Right atrium auricular region (tissue), 2 donors: ENCODE measurements around the gene APPL1. TPM values are rescaled to one million over a fixed set of nuclear protein-coding genes. Genes with fewer than 3 reads are reported as not detected.
"Not testable (repeated sequence)": the region's sequence is repeated elsewhere in the genome, so short reads cannot be mapped to it uniquely, and the experiment has no call there.

Experiments used
- DNase-seq: peaks from one replicate; pipeline ENCODE4 v3.0.0-alpha.2; 2019; ENCODE audit warnings: low spot score
- H3K27ac ChIP-seq, 2 donors: fragments of 200-600 bp; sonication (generic); 1 replicate in 1 of 2; 2 replicates in 1 of 2; pipeline ENCODE4 v1.5.1; 2016 to 2019
- H3K27me3 ChIP-seq, 2 donors: fragments of 200-600 bp; sonication (generic); one replicate each; pipeline versions ENCODE4 v1.5.1 to v1.6.0; 2017 to 2019
- H3K36me3 ChIP-seq: fragments of 200-600 bp; sonication (generic); one replicate; pipeline ENCODE4 v1.5.1; 2016
- H3K4me1 ChIP-seq, 2 donors: fragments of 200-600 bp; sonication (generic); one replicate each; pipeline versions ENCODE4 v1.5.1 to v1.6.0; 2017 to 2019
- H3K4me3 ChIP-seq, 2 donors: fragments of 200-600 bp; sonication (generic); 1 replicate in 1 of 2; 2 replicates in 1 of 2; pipeline ENCODE4 v1.5.1; 2017 to 2019; ENCODE audit warnings: mild to moderate bottlenecking in 1 of 2, moderate library complexity in 1 of 2
- H3K9me3 ChIP-seq, 2 donors: fragments of 200-600 bp; sonication (generic); one replicate each; pipeline ENCODE4 v1.5.1; 2019
- total RNA-seq, 2 donors: library from RNA; depleted of rRNA; stranded (reverse); fragments of >200 nt; gene quantifications; one replicate each; pipeline ENCODE4 v1.1.0, GENCODE V29; 2016
- TF ChIP-seq, protein P1 (sequence below), 2 donors: fragments of 200-600 bp; sonication (generic); IDR thresholded peaks; one replicate each; pipeline ENCODE4 v1.5.1; 2019; ENCODE audit warnings: antibody characterized with exemption in 2 of 2

Gene APPL1
- total RNA-seq, 2 donors from 2014 or later: 31.6 to 38.1 TPM

DNA sequence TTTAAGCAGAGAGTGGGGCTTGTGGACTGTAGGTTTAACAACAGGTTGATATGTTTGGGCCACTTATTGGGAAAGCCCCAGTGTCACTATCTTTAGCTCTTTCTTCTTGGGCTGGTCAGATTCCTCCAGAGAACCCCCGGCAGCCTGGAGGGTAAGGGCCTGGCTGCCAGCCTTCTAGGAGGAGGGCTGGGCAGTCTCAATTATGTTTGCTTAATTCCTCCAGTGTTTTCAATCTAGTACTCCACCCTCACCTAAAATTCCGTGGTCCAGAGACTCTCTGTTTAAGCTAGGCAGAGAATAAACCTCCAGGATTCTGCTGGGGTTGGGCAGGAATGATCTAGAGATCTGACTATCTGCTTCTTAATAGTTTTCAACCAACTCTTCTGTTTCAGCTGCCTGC lies 59.7 kb downstream of the APPL1 start:
- no peaks in the 10 kb centered on the region for H3K4me1 ChIP-seq
- H3K36me3 ChIP-seq: no peaks in the 10 kb centered on the region
- TF ChIP-seq, protein P1, sequence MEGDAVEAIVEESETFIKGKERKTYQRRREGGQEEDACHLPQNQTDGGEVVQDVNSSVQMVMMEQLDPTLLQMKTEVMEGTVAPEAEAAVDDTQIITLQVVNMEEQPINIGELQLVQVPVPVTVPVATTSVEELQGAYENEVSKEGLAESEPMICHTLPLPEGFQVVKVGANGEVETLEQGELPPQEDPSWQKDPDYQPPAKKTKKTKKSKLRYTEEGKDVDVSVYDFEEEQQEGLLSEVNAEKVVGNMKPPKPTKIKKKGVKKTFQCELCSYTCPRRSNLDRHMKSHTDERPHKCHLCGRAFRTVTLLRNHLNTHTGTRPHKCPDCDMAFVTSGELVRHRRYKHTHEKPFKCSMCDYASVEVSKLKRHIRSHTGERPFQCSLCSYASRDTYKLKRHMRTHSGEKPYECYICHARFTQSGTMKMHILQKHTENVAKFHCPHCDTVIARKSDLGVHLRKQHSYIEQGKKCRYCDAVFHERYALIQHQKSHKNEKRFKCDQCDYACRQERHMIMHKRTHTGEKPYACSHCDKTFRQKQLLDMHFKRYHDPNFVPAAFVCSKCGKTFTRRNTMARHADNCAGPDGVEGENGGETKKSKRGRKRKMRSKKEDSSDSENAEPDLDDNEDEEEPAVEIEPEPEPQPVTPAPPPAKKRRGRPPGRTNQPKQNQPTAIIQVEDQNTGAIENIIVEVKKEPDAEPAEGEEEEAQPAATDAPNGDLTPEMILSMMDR (IDR thresholded peaks at IDR 0.05): no peak
- H3K9me3 ChIP-seq: no peaks in the 10 kb centered on the region
- DNase-seq: no peak
- H3K27me3 ChIP-seq: no peaks in the 10 kb centered on the region
- no peak overlapping the region for H3K27ac ChIP-seq
- no peak overlapping the region for H3K4me3 ChIP-seq

DNA sequence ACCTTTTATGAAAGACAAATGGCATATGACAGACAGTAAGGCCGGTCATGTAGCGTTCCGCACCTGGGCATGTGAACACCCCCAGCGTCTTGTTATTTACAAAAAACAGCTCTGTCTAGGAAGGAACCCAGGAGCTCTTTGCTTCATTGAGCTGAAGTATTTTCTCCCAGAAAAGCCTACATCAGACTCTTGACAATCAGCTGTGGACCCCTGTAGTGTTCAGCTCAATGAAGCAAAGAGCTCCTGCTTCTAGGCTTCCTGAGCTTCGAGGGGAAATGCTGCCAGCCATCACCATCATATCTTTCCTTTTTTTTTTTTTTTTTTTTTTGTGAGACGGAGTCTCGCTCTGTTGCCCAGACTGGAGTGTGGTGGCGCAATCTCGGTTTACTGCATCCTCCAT lies 60.9 kb downstream of the APPL1 start:
- no peak overlapping the region for H3K4me3 ChIP-seq
- no peaks in the 10 kb centered on the region for H3K9me3 ChIP-seq
- peaks cover 0 to 7% of the 10 kb centered on the region in 2 donors for H3K4me1 ChIP-seq
- H3K27me3 ChIP-seq: no peaks in the 10 kb centered on the region
- H3K27ac ChIP-seq: no peak overlapping the region
- TF ChIP-seq, protein P1 (IDR thresholded peaks at IDR 0.05): no peak
- DNase-seq: no peak
- no peaks in the 10 kb centered on the region for H3K36me3 ChIP-seq

DNA sequence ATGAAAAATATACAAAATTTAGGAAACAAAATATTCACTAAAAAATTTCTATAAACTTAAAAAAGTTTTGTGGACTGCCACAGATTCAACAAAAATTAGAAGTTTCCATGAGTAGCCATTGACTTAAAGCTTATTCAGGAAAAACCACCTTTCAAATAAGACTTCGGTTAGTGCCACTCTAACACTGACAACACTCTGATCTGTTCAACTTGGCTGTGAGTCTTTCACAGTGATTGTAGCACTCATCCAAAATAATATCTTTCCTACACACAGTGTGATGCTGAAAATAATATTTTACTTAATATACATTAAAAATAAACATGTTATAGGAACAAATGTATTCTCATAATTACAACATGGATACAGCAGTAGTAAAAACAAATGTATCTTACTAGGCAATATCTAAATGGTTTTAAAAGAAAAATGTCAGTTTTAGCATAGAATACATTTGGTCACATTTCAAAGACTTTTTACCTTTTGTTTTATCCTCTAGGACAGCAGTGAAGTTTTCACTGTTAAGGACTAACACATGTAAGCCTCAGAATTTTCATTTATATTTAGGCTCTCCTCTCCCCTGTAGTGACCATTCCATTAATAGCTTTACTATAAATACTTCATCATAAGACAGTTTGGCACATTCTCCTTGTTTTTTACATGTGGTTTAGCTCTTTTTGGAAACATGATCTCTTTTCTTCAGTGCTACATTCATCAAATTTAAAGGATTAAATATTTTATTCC lies 64.8 kb downstream of the APPL1 start, which contains the start of gene ASB14:
Gene ASB14, minus strand, starts transcription at position 527 of the 738 bp plus-strand sequence. CDS start 652 bp downstream, outside the sequence.
- Histone ChIP-seq H3K9me3 (no peaks in the 10 kb centered on the region), H3K27ac (no peak within 1 kb of the TSS), H3K27me3 (no peaks in the 10 kb centered on the region), H3K4me3 (no peak within 1 kb of the TSS), H3K36me3 (no peaks in the 10 kb centered on the region), H3K4me1 (peaks cover 0 to 7% of the 10 kb centered on the region in 2 donors)
- TF ChIP-seq, protein P1 (IDR thresholded peaks at IDR 0.05): no peak
- no peak for DNase-seq

DNA sequence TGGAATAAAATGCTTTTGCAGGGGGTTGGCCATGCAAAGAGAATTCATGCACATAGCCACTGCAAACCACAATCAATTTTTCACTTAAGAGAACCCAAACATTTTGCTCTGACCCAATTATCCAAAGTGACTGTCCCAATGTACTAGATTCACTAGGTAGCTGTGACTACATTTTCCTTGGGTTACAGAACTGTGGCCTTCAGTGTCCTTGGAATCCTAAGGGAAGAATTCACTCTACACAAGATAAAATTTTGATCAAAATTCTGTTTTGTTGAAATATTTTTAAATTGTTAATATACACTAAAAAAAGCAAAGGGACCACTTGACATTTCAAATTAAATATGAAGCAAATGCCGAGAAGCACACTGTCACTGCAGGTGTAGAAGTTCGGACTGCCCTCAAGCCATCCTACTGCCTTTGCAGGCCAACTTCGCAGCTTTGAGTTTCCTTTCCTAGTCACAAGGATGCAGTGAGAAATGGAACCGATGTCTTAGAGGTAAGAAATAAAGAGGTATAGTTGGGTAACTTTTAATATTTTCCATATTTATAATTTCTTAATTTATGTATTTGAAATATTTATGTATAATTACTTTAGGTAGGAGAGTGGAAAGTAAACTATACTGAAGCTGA lies 65.5 kb downstream of the APPL1 start:
- peaks cover 0 to 7% of the 10 kb centered on the region in 2 donors for H3K4me1 ChIP-seq
- H3K27me3 ChIP-seq: no peaks in the 10 kb centered on the region
- TF ChIP-seq, protein P1 (IDR thresholded peaks at IDR 0.05): no peak
- no peaks in the 10 kb centered on the region for H3K36me3 ChIP-seq
- DNase-seq: no peak
- no peak overlapping the region for H3K4me3 ChIP-seq
- no peak overlapping the region for H3K27ac ChIP-seq
- H3K9me3 ChIP-seq: no peaks in the 10 kb centered on the region

DNA sequence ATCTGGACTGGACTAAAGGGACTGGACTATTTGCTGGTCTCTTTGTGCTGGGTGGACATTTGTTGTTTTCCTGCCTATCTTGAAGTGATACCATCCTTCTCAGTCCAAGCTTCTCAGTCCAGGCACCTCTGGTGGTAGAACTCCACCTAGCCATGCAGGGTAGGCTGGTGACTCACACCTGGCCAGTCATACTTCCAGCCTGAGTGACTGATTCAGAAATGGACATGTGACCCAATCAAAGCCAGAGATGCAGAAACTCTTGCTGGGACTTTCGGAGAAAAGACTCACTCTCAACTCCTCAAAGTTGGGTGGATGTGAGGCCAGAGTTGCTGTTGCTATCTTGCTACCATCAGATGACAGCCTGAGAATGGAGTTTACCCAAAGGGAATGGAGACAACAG lies 70.5 kb downstream of the APPL1 start:
- no peak for DNase-seq
- H3K4me3 ChIP-seq: no peak overlapping the region
- no peaks in the 10 kb centered on the region for H3K36me3 ChIP-seq
- no peaks in the 10 kb centered on the region for H3K4me1 ChIP-seq
- H3K27ac ChIP-seq: no peak overlapping the region
- H3K27me3 ChIP-seq: no peaks in the 10 kb centered on the region
- TF ChIP-seq, protein P1 (IDR thresholded peaks at IDR 0.05): no peak
- no peaks in the 10 kb centered on the region for H3K9me3 ChIP-seq

DNA sequence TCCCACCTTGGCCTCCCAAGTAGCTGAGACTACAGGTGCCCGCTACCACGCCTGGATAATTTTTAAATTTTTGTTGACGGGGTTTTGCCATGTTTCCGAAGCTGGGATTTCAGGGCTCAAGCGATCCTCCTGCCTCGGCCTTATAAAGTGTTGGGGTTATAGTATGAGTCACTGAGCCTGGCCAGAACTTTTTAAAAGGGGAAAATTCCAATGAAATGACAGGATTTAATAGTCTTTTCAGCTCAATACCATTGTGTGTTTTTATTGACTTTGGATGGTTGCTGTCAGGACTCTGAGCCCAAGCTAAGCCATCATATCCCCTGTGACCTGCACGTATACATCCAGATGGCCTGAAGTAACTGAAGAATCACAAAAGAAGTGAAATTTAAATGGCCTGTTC lies 76.0 kb downstream of the APPL1 start:
- H3K36me3 ChIP-seq, H3K27ac ChIP-seq, H3K4me1 ChIP-seq, H3K27me3 ChIP-seq, DNase-seq, H3K4me3 ChIP-seq, H3K9me3 ChIP-seq: not testable (repeated sequence)
